Activated CD8-positive, alpha-beta memory T cell treated with anti-CD3 and anti-CD28 coated beads for 4 hours (primary cell): Measurements from ENCODE around the gene CD36.

Experiments used
- DNase-seq, 2 donors: peaks; one replicate each; pipeline ENCODE4 v3.0.0-alpha.2; 2020; ENCODE audit warnings: low read depth in 2 of 2

CD36 gene

DNA sequence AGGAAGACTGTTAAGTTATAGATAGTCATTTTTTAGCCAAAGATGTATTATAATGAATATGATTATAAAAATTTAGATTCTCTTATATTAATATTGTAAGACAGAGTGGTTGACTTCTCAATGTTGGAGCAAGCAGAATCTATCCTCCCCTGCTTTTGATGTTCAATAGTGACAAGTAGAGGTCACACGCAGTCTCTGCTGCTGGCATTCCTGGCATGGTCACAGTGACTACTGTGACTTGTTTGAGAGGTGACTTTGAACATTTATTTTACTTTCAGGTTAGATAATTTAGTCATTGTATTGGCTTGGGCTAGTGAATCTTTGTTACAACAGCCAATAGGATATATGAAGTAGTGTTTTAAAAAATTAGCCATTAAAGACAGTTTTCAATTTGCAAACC, 13.7 kb upstream of the CD36 start:
- DNase-seq = no peak

DNA sequence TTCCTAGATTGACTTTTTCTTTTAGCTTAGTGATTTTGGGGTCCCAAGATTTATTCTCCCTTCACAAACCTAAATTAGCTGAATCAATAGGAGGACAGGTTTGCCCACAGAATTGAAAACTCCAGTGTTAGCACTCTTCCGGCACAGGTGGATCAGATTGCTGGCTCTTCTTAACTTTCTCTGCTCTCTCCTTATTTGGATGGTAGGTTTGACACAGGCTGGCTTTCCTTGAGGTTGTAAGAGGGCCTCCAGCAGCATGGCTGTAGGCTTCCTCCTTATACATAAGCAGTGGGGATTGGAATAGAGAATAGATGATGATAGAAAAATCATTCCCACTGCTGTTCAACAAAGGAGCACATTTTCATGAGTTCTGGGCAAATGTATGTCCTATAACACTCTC, 9.4 kb upstream of the CD36 start:
- no peak for DNase-seq

DNA sequence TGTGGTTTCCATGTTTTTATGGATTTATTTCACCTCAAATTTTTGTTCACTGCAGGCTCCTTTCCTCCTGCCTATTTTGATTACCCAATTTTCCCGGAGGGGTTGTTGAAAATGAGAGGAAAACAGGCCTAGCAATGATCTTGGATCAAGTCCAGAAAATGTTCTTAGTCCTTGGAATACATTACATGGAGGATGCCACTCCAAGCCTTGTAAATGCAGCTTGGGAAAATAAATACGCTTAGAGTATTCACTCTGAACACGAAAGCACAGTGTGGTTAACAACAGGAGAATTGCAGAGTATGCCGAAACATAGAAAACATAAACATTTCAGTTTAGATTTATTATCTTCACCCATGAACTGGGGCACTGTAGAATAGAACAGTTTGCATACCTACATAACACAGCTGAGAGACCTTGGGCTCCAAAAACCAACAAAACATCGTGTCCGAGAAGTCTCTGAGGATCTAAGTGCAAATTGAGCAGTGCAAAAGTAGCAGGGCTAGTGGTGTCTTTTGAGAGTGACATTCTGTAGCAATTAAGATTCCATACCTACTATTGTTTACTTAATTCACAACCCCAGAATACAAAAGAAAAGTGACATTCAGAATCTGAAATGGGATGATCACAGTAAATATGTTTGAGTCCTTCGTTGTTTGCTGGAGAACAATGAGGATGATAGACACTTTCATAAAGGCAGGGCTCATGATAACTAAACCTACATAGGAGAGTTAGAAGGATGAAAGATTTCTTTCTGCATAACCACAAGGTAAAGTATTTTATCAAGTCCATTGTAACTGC, 7.6 kb upstream of the CD36 start:
- DNase-seq = no peak

DNA sequence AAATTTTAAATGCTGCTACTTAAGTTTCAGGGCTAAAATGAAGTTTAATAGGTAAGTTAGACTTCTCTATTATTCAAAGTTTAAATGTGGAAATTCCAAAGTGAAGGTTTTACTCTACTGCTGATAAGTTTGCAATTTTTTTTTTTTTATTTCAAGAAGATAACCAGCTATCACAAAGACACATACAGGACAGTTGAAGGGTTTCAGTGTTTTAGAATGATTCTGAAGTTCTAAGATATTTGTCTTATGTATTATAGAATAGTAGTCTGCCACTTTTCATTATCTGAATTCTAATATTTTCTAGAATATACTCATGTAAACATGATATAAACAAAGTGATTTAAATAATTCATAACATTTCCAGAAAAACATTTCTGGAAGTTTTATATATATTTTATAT, 7.0 kb upstream of the CD36 start:
- no peak for DNase-seq

DNA sequence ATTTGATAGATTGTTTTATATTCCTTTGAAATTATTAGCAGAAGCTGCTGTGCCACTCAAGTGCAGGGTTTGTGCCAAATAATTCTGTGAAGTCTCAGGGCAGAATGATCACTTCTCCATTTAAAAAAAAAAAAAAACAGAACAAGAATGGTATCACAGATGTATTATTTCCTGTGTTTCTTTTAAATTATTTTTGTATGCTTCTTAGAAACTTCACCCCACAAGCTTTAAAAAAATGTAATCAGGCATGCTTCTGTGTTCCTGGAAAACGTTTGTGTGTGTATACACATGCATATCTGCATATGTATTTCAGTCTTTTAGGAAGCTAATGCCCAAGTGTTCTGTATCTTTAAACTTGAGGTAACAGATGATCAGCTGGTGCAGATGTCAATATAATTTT, 6.3 kb upstream of the CD36 start:
- DNase-seq = no peak

DNA sequence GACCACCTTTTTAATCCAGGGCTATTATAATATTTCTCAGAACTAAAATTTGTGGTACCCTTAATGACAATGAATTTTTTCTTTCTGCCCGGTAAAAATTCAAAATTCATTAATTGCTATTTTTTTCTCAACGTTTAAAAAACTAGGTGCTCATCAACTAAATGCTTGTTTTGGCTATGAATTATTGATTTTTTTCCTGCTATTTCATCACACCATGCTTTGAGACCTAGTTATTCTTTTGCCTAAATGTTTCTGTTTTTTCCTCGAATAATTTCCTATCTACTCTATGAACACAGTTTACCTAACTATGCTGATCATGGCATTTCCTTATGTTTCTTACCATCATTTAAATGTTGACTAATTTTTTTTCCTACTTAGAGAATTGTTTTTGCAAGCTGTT, 5.6 kb upstream of the CD36 start:
- no peak for DNase-seq

DNA sequence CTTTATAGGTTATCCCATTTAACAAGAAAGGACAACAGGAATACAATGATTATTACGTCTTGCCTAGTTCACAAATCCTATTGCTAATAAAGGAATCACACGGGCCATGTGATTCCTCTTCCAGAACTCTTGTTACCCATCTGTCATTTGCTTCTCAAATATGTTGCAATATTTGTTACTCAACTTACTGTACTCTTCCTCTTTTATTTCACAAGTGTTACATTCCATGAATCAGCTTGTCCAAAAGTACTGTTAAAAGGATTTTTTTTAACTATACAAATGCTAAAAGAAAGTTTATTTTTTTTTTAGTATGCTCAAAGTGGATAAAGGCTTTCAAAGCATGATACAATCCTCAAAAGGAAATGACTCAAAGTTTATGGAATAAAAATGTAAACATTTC, 3.9 kb upstream of the CD36 start:
- DNase-seq = no peak

DNA sequence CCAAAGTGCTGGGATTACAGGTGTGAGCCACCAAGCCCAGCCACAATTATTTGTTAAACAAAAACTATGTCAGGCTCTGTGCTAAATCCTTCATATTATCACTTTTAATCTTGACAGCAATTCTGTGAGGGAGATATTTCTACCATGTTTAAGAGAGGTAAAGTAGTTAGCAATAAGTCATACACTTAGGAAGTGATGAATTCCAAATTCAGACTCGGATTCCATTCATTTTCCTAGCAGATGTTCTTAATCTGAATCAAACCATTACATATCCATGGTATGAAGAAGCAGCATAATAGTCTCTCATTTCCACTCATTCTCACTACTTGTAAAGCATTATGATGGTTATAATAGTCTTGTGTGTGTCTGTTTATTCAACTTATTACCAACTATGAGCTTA, 2.9 kb upstream of the CD36 start:
- DNase-seq = no peak

DNA sequence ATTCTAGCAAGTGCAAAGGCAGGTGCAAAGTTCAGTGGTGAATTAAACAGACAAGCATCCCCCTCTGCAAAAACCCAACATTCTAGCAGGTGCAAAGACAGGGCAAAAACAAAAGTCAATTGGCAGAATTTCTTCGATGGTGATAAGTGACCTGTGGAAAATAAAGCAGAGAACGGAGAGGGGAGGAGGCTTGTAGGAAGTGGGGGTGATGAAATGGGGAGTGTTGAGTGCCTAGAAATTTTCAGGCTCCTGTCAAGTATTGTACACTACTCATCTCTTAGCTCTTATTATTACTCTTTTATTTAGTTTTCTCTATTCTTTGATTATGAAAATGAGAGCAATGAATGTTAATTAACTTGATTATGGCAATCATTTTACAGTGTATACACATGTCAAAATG, 2.4 kb upstream of the CD36 start:
- DNase-seq = no peak

DNA sequence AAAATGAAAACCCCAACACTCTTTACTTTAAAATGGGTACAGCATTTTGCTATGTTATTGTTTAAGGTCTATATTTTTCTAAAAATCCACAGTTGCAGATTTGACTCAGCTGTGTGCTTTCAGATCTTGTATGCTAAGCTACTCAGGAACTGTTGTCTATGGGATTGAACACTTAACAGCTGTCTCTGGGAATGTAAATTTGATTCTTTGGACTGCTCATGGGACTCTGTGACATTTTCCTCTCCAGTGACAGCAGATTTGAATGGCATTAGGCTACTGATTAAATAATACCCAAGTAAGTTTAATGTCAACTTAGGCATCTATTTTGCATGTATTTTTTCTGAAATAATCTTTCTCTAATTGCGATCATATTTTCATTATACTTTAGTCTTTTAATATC, 1.7 kb upstream of the CD36 start:
- no peak for DNase-seq

DNA sequence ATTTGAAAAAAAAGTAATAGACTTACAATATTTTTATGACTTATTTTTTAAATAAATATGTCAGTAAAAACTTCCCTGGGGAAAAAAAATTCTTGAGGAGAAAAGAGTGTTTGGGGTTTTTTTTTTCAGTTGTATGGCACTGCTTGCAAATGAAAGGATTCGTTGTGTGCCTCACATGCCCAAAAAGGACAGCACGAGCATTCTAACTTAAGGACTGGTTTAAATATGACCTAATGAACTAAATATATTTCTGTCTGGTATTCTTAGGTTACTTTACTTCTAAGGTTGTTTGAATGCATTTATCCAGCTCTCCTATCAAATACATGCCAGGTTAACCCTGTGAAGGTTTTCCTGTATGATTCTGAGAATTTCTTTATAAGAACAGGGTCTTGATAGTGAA, 988 bp upstream of the CD36 start:
- no peak for DNase-seq

DNA sequence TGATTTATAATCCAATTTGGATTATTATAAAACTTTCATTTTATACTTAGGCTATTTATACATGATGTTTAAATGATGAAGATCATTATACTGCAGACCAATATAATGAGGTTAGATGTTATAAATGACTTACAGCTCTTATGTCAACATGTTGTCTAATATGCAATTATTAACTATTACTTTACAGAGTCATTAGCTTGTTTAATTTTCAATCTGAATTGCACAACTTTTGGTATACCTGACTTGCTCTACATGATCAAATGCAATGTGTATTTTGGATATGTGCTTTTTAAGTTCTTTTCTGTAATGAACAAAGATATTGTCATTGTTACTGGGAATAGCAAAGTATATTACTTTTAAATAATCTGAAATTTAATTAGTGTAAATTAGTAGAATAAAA, 569 bp downstream of the CD36 start:
- no peak for DNase-seq

DNA sequence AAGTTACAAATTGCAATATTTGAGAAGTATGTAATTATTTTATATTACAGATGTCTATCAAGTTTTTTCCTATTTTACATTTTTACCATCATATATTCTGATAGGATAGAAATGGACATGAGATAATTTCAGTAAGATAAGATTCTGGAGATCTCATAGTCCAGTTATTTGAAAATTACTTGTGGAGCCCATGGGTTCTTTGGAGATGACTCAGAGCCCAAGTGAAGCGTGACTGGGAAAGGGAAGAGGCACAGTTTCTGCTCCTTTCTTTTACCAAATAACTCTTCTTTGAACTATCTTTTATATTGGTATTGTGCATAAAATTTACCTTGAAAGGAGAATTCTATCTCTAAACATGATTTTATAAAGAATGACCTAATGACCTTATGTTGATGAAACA, 2.4 kb downstream of the CD36 start:
- no peak for DNase-seq

DNA sequence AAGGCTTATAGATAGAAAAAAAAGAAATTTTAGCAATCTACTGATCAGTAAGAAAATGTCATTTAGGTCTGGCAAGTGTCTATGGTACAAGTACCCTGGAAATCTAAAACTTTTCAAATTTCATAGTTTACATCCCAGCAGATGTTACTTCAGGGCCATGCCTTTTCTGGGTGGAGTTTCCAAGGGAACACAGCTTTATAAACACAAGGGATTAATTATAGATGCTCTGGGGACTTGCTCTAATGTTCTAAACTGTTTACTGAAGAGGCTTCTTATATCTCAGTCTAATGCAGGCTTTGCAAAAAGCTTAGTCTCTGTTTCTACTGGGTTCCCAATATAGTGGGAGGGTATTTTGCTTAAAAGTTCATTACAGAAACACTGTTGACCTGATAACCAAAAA, 3.1 kb downstream of the CD36 start:
- DNase-seq = no peak

DNA sequence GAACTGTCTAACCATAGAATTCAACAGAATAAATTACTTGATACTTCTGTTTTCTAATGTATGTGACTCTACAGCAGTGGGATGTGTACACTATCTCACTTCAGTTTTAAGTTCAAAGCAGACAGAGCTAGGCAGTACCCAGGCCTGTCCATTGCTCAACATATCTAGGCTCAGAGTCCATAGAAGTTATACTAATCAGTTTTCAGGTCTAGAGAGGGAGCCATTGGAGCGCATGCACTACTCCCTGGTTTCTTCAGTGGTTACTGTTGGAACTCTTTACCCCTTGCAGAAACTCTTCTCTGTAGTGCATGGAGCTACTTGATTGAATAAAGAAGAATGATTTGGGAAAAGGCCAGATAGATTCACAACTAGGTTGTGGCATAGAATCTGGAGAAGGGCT, 4.4 kb downstream of the CD36 start:
- DNase-seq = no peak

DNA sequence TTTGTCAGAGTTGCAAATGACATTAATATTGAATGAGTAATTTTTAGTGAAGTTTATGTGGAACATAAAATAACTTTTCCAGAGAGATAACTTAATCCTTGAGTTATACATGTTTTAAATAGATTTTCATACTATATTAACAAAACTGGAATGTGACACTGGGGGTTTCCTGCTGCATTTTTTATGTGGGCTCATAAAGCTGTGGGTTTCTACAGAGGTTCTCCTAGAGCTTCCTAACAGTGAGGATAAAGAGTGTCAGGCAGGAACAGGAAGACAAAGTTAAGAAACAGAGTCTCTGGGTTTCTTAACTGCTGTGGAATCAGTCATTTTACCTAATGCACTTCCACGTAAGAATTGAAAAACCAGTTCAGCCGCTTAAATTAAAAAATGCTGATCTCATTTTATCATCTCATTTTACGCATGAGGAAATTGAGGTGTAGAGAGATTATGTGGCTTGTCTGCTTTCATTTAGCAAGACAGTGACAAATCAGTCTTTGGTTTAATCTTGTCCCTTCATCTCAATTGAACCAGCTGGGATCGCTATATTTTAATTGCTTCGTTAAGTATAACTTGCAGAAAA, 5.0 kb downstream of the CD36 start:
- no peak for DNase-seq

DNA sequence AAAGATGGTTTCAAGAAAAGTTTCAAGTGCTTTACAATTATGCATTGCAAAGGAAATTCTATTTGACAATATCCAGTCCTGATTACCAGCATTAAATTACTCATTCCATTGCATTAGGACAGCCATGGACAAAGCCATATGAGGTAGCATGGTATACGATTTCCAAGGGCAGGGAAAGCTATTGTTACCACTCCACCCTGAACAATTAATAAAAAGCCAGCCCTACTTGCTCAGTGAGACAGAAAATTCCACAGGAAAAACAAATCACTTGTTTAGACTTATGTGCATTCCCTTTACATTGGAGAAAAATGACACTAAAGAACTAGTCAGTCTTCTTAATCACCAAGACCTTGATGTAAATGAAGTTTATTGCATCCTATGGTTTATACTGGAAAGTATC, 5.6 kb downstream of the CD36 start:
- no peak for DNase-seq

DNA sequence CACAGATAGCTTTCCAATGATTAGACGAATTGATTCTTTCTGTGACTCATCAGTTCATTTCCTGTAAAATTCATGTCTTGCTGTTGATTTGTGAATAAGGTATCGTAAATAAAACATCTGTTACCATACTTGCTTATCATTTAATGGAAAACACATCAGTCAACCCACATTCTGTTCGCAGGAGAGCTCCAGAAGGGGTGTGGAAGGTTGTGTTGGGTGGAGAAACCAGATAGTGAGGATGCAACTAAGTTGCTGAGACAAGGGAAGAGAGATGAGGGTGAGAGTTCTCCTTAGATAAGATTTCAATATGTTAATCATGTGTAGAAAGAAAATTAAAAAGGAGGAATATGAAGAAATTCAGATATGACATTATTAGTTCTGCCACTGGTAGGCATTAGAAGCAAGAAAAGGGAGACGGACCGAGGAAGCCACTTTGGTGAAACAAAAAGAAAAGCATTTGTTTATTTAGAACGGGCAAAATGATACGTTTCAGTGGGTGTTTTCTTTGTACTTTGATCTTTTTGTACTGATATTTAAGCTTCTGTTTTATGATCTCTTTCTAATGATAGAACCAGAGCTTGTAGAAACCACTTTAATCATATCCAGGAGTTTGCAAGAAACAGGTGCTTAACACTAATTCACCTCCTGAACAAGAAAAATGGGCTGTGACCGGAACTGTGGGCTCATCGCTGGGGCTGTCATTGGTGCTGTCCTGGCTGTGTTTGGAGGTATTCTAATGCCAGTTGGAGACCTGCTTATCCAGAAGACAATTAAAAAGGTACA, 7.8 kb downstream of the CD36 start:
- DNase-seq = no peak

DNA sequence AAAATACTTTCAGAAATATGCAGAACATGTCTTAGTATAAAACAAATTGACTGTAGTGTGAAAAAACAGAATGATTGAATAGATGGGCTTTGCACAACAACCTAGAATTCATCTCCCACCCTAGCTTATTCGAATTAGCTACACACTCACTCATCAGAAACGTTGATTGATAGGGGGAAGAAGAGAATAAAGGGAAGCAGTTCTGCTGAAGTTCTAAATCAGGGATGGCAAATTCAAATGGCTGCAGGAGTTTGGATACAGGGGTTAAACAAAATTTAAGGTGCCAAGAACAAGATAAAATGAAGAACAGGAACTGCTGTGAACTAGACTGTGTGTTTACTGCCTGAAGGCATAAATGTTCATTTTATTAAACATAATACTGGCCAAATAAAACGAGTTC, 9.0 kb downstream of the CD36 start:
- DNase-seq = no peak

DNA sequence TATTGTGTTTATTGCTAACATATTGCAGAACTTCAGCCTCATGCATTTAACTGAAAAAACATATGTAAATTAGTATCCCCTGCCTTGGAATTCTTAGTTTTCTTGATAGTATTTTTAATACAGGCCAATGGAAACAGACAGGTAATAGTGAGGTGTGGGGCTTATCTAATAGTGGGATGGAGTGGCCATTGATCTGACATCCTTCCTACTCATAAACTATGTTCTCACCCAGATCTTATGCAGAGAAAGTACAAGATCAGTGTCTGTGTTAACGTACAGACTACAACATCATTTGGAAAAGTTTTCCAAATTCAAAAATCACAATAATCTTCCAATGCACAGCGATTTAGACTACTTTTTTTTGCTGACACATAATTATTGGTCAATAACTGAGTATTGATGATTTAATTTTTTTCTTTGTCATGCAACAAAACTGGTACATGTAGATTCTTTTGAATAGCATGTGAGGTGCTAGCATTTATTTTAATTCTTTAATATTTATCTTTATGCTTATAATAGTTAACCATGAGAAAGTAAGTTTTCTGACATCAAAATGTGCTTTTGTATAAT, 9.7 kb downstream of the CD36 start:
- DNase-seq = no peak

DNA sequence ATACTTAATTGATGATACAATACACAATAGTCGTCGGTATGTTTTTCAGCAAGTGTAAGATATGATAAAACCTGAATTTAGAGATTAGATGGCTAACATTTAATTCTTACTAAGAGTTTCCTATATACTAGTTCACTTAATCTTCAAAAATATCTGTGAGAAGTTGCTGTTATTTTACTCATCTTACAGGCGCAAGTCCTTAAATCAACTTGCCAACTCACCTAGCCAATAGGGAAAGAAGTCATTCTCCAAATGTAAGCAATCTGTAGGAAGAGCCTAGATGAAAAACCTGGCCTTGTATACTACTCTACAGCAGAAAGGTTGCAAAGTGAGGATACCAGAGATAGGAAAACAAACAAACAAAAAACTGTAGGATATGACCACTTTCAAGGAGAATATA, 10.6 kb downstream of the CD36 start:
- no peak for DNase-seq

DNA sequence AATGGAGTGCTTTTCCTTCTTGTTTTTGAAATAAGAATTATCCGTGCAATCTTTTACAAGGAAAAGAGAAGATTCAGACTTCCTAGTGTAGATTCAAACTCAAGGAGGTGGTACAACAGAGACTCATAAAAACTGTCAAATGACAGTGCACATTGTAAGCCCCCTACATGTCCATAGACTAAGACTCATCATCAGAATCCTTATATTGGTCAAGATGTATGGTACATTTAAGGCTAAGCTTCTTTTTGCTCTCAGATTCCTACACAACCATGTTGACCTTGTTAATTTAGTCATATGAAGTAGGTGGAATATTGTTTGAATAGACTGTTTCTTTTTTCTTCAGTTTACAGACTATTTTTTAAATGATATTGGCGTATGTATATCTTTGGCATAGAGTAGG, 11.6 kb downstream of the CD36 start:
- DNase-seq = no peak

DNA sequence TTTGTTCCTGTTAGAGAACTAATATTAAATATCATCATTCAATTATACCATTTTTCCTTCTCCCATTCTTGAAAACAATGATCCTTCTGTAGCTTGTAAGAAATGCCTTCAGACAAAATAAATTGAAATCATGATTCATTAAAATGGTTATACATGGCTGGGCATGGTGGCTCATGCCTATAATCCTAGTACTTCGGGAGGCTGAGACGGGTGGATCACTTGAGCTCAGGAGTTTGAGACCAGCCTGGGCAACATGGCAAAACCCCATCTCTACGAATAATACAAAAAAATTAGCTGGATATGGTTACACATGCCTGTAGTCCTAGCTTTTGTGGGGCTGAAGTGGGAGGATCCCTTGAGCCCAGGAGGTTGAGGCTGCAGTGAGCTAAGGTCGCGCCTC, 13.0 kb downstream of the CD36 start:
- no peak for DNase-seq
